HEK293 (cell line): Measurements from ENCODE around the gene WASF1.

ENCODE experiments used
- AEBP2 ChIP-seq: fragments of 450-650 bp; formaldehyde crosslinking; IDR thresholded peaks from 2 replicates; pipeline ENCODE4 v1.5.1; 2016; ENCODE audit warnings: missing biosample characterization, missing genetic modification characterization, borderline replicate concordance
- ELK4 ChIP-seq: IDR thresholded peaks from 2 replicates; pipeline ENCODE4 v1.6.1; 2011; ENCODE audit warnings: mild to moderate bottlenecking, low read depth, low read length, borderline replicate concordance
- KLF8 ChIP-seq: fragments of 450-650 bp; formaldehyde crosslinking; IDR thresholded peaks from 2 replicates; pipeline ENCODE4 v1.5.1; 2016; ENCODE audit warnings: missing biosample characterization, missing genetic modification characterization
- OSR2 ChIP-seq: fragments of 450-650 bp; formaldehyde crosslinking; IDR thresholded peaks from 2 replicates; pipeline ENCODE4 v1.5.1; 2016; ENCODE audit warnings: missing biosample characterization, missing genetic modification characterization
- OVOL3 ChIP-seq: fragments of 450-650 bp; formaldehyde crosslinking; IDR thresholded peaks from 2 replicates; pipeline ENCODE4 v1.5.1; 2016; ENCODE audit warnings: missing biosample characterization, missing genetic modification characterization
- PRDM4 ChIP-seq: fragments of 450-650 bp; formaldehyde crosslinking; IDR thresholded peaks from 2 replicates; pipeline ENCODE4 v1.5.1; 2017; ENCODE audit warnings: missing biosample characterization, missing genetic modification characterization
- PRDM6 ChIP-seq: fragments of 450-650 bp; formaldehyde crosslinking; IDR thresholded peaks from 2 replicates; pipeline ENCODE4 v1.5.1; 2017; ENCODE audit warnings: missing biosample characterization, missing genetic modification characterization
- REPIN1 ChIP-seq: fragments of 450-650 bp; formaldehyde crosslinking; IDR thresholded peaks from 2 replicates; pipeline ENCODE4 v1.5.1; 2017; ENCODE audit warnings: missing biosample characterization, missing genetic modification characterization, low read depth
- SCRT1 ChIP-seq: fragments of 450-650 bp; formaldehyde crosslinking; IDR thresholded peaks from 2 replicates; pipeline ENCODE4 v1.5.1; 2016; ENCODE audit warnings: missing biosample characterization, missing genetic modification characterization, borderline replicate concordance
- YY2 ChIP-seq: fragments of 450-650 bp; formaldehyde crosslinking; IDR thresholded peaks from 2 replicates; pipeline ENCODE4 v1.5.1; 2016; ENCODE audit warnings: missing biosample characterization, missing genetic modification characterization
- ZBTB21 ChIP-seq: fragments of 450-650 bp; formaldehyde crosslinking; IDR thresholded peaks from 2 replicates; pipeline ENCODE4 v1.5.1; 2017; ENCODE audit warnings: missing biosample characterization, missing genetic modification characterization
- ZBTB26 ChIP-seq: fragments of 450-650 bp; formaldehyde crosslinking; optimal IDR thresholded peaks from 2 replicates; pipeline ENCODE3; 2016; ENCODE audit warnings: missing biosample characterization, mild to moderate bottlenecking, missing genetic modification characterization
- ZFP69B ChIP-seq: fragments of 450-650 bp; formaldehyde crosslinking; IDR thresholded peaks from 2 replicates; pipeline ENCODE4 v1.5.1; 2016; ENCODE audit warnings: missing biosample characterization, missing genetic modification characterization
- ZNF157 ChIP-seq: fragments of 450-650 bp; formaldehyde crosslinking; IDR thresholded peaks from 2 replicates; pipeline ENCODE4 v1.5.1; 2016; ENCODE audit warnings: missing biosample characterization, missing genetic modification characterization
- ZNF18 ChIP-seq: fragments of 450-650 bp; formaldehyde crosslinking; IDR thresholded peaks from 2 replicates; pipeline ENCODE4 v1.5.1; 2016; ENCODE audit warnings: missing biosample characterization, missing genetic modification characterization
- ZNF239 ChIP-seq: fragments of 450-650 bp; formaldehyde crosslinking; IDR thresholded peaks from 2 replicates; pipeline ENCODE4 v1.5.1; 2016; ENCODE audit warnings: missing biosample characterization, missing genetic modification characterization
- ZNF24 ChIP-seq: fragments of 450-650 bp; formaldehyde crosslinking; IDR thresholded peaks from 2 replicates; pipeline ENCODE4 v1.5.1; 2016; ENCODE audit warnings: missing biosample characterization, missing genetic modification characterization
- ZNF510 ChIP-seq: fragments of 450-650 bp; formaldehyde crosslinking; IDR thresholded peaks from 2 replicates; pipeline ENCODE4 v1.5.1; 2018; ENCODE audit warnings: mild to moderate bottlenecking, missing genetic modification characterization, missing biosample characterization; ENCODE audit not compliant: insufficient replicate concordance
- ZNF514 ChIP-seq: fragments of 450-650 bp; formaldehyde crosslinking; IDR thresholded peaks from 2 replicates; pipeline ENCODE4 v1.5.1; 2016; ENCODE audit warnings: missing biosample characterization, missing genetic modification characterization
- ZNF555 ChIP-seq: fragments of 450-650 bp; formaldehyde crosslinking; conservative IDR thresholded peaks from 2 replicates; pipeline ENCODE4 v1.5.1; 2017; ENCODE audit warnings: missing biosample characterization, mild to moderate bottlenecking, missing genetic modification characterization, inconsistent platforms
- ZNF558 ChIP-seq: fragments of 450-650 bp; formaldehyde crosslinking; IDR thresholded peaks from 2 replicates; pipeline ENCODE4 v1.5.1; 2016; ENCODE audit warnings: missing biosample characterization, missing genetic modification characterization
- ZNF580 ChIP-seq: fragments of 450-650 bp; formaldehyde crosslinking; IDR thresholded peaks from 2 replicates; pipeline ENCODE4 v1.5.1; 2016; ENCODE audit warnings: missing biosample characterization, missing genetic modification characterization
- ZNF654 ChIP-seq: fragments of 450-650 bp; formaldehyde crosslinking; IDR thresholded peaks from 2 replicates; pipeline ENCODE4 v1.5.1; 2016; ENCODE audit warnings: low read depth, missing biosample characterization, missing genetic modification characterization
- ZNF677 ChIP-seq: fragments of 450-650 bp; IDR thresholded peaks from 2 replicates; pipeline ENCODE4 v1.5.0; 2018; ENCODE audit warnings: missing biosample characterization, mild to moderate bottlenecking, missing genetic modification characterization, moderate library complexity
- ZNF701 ChIP-seq: fragments of 450-650 bp; formaldehyde crosslinking; IDR thresholded peaks from 2 replicates; pipeline ENCODE4 v1.5.1; 2016; ENCODE audit warnings: missing biosample characterization, missing genetic modification characterization
- ZNF707 ChIP-seq: fragments of 450-650 bp; formaldehyde crosslinking; IDR thresholded peaks from 2 replicates; pipeline ENCODE4 v1.5.1; 2016; ENCODE audit warnings: missing biosample characterization, missing genetic modification characterization
- ZNF785 ChIP-seq: fragments of 450-650 bp; formaldehyde crosslinking; IDR thresholded peaks from 2 replicates; pipeline ENCODE4 v1.5.1; 2016; ENCODE audit warnings: missing biosample characterization, missing genetic modification characterization
- ZNF791 ChIP-seq: fragments of 450-650 bp; formaldehyde crosslinking; IDR thresholded peaks from 2 replicates; pipeline ENCODE4 v1.5.1; 2016; ENCODE audit warnings: missing biosample characterization, missing genetic modification characterization
- ZSCAN30 ChIP-seq: fragments of 450-650 bp; IDR thresholded peaks from 2 replicates; pipeline ENCODE4 v1.5.1; 2018; ENCODE audit warnings: missing biosample characterization, mild to moderate bottlenecking, missing genetic modification characterization, moderate library complexity
- ZSCAN4 ChIP-seq: fragments of 450-650 bp; formaldehyde crosslinking; IDR thresholded peaks from 2 replicates; pipeline ENCODE4 v1.5.1; 2017; ENCODE audit warnings: missing biosample characterization, missing genetic modification characterization
- ZXDB ChIP-seq: fragments of 450-650 bp; formaldehyde crosslinking; IDR thresholded peaks from 2 replicates; pipeline ENCODE4 v1.5.1; 2016; ENCODE audit warnings: missing biosample characterization, missing genetic modification characterization

Gene WASF1

GRCh38 chr6:110125361-110125760, 54.1 kb downstream of the WASF1 start (continued):
- TF ChIP-seq PRDM4 (tag by site-specific recombination) (0 out of 2 replicates have a peak, but pooled peaks have one; percentile 34), AEBP2 (tag by site-specific recombination) (no peak), OSR2 (tag by site-specific recombination) (peak; percentile 70; the same call in 1 of the 2 replicates), ZNF157 (tag by site-specific recombination) (no peak), ZNF510 (tag by site-specific recombination) (no peak), SCRT1 (tag by site-specific recombination) (no peak), ZNF701 (tag by site-specific recombination) (no peak), ZNF24 (tag by site-specific recombination) (no peak), ZFP69B (no peak), ZNF239 (tag by site-specific recombination) (no peak), ELK4 (no peak), ZNF677 (no peak), ZNF707 (tag by site-specific recombination) (no peak), ZNF555 (tag by site-specific recombination) (no peak), ZSCAN4 (tag by site-specific recombination) (no peak), REPIN1 (tag by site-specific recombination) (no peak), ZNF558 (no peak), ZNF791 (no peak), ZNF654 (no peak), YY2 (no peak), OVOL3 (tag by site-specific recombination) (peak; percentile 93), PRDM6 (tag by site-specific recombination) (peak; percentile 59), KLF8 (tag by site-specific recombination) (no peak), ZNF580 (peak; percentile 55; the same call in 1 of the 2 replicates), ZBTB21 (tag by site-specific recombination) (no peak), ZXDB (tag by site-specific recombination) (peak; percentile 53; the same call in 1 of the 2 replicates), ZNF514 (no peak), ZBTB26 (no peak), ZNF18 (tag by site-specific recombination) (no peak), ZNF785 (tag by site-specific recombination) (no peak), ZSCAN30 (tag by site-specific recombination) (no peak)
